Vagina (tissue), 2 donors: ENCODE results near the gene EVX2. TPM values are rescaled to one million over a fixed set of nuclear protein-coding genes. Genes with fewer than 3 reads are reported as not detected.

Experiments used
- DNase-seq, 2 donors: peaks; one replicate each; pipeline ENCODE4 v3.0.0-alpha.2; 2017; ENCODE audit errors: extremely low spot score in 2 of 2
- H3K27ac ChIP-seq: fragments of 200-600 bp; sonication (generic); one replicate; pipeline ENCODE4 v1.5.1; 2019
- H3K27me3 ChIP-seq: fragments of 200-600 bp; sonication (generic); one replicate; pipeline ENCODE4 v1.5.1; 2019
- H3K36me3 ChIP-seq, 2 donors: fragments of 200-600 bp; sonication (generic); one replicate each; pipeline ENCODE4 v1.5.1; 2017 to 2019
- H3K4me1 ChIP-seq: fragments of 200-600 bp; sonication (generic); one replicate; pipeline ENCODE4 v1.5.1; 2019
- H3K4me3 ChIP-seq, 2 donors: fragments of 200-600 bp; sonication (generic); 1 replicate in 1 of 2; 2 replicates in 1 of 2; pipeline ENCODE4 v1.5.1; 2016 to 2019
- H3K9me3 ChIP-seq: fragments of 200-600 bp; sonication (generic); one replicate; pipeline ENCODE4 v1.5.1; 2019
- POLR2A ChIP-seq, 2 donors: fragments of 450-650 bp; IDR thresholded peaks; one replicate each; pipeline ENCODE4 v1.6.1; 2017; ENCODE audit warnings: antibody characterized with exemption in 2 of 2, mild to moderate bottlenecking in 2 of 2, moderate library complexity in 2 of 2
- POLR2AphosphoS5 ChIP-seq, 2 donors: sonication (generic); formaldehyde crosslinking; IDR thresholded peaks; one replicate each; pipeline ENCODE4 v1.9.0; 2017; ENCODE audit warnings: antibody characterized with exemption in 2 of 2, mild to moderate bottlenecking in 2 of 2, low read depth in 1 of 2; ENCODE audit not compliant: insufficient read depth in 1 of 2
- intact Hi-C: fragments of 100-400 bp; cut with DNase I; formaldehyde crosslinking; loops from one replicate; pipeline ENCODE4 v1.15.1; 2023
- total RNA-seq: library from RNA; depleted of rRNA; stranded (reverse); fragments of >200 nt; gene quantifications from one replicate; pipeline ENCODE4 v1.2.3, GENCODE V29; 2016
- TF ChIP-seq, protein P1 (sequence below), 3 experiments: fragments of 450-650 bp in 2 of 3; fragments of 200-600 bp in 1 of 3; sonication (generic) in 1 of 3; IDR thresholded peaks; one replicate each; pipeline ENCODE4 v1.5.1; 2017 to 2019; ENCODE audit warnings: antibody characterized with exemption in 3 of 3, mild to moderate bottlenecking in 2 of 3, moderate library complexity in 2 of 3

The EVX2 gene
- 0.98 TPM for total RNA-seq

- Histone ChIP-seq H3K36me3 (no peaks in the 10 kb centered on the region), H3K27me3 (peaks cover 9% of the 10 kb centered on the region), H3K4me3 (peak within 1 kb of the TSS; percentile 49 to 52), H3K27ac (peak within 1 kb of the TSS; percentile 93), H3K4me1 (peaks cover 66% of the 10 kb centered on the region), H3K9me3 (no peaks in the 10 kb centered on the region)
- intact Hi-C loops, result loop anchor here (10.0 kb wide), 1 partner anchor 1749 kb away; the partner anchor contains the start of gene SP9
- peak in 1 of 2 donors; percentile 82 for DNase-seq
- TF ChIP-seq, protein P1, sequence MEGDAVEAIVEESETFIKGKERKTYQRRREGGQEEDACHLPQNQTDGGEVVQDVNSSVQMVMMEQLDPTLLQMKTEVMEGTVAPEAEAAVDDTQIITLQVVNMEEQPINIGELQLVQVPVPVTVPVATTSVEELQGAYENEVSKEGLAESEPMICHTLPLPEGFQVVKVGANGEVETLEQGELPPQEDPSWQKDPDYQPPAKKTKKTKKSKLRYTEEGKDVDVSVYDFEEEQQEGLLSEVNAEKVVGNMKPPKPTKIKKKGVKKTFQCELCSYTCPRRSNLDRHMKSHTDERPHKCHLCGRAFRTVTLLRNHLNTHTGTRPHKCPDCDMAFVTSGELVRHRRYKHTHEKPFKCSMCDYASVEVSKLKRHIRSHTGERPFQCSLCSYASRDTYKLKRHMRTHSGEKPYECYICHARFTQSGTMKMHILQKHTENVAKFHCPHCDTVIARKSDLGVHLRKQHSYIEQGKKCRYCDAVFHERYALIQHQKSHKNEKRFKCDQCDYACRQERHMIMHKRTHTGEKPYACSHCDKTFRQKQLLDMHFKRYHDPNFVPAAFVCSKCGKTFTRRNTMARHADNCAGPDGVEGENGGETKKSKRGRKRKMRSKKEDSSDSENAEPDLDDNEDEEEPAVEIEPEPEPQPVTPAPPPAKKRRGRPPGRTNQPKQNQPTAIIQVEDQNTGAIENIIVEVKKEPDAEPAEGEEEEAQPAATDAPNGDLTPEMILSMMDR (IDR thresholded peaks at IDR 0.05), result no peak
- no peak for TF ChIP-seq POLR2AphosphoS5 (IDR thresholded peaks at IDR 0.05; ENCODE audit: insufficient read depth in 1 of 2, low read depth in 1 of 2)
- TF ChIP-seq POLR2A (IDR thresholded peaks at IDR 0.05), result no peak
These were observed at the start of gene EVX2 for GRCh38 chr2:176083796-176084261. TSS of gene EVX2 (minus strand) at chr2:176083962. CDS start at chr2:176083776, 186 bp downstream.

GRCh38 chr2:176133389-176133788, 49.6 kb upstream of the EVX2 start:
- Histone ChIP-seq H3K4me3 (no peak overlapping the region), H3K36me3 (no peaks in the 10 kb centered on the region), H3K27me3 (peaks cover 5% of the 10 kb centered on the region), H3K4me1 (peaks cover 24% of the 10 kb centered on the region), H3K27ac (peak overlapping the region; percentile 83), H3K9me3 (no peaks in the 10 kb centered on the region)
- intact Hi-C loops, result no loop called here
- DNase-seq, result no peak
- TF ChIP-seq POLR2A (IDR thresholded peaks at IDR 0.05), result no peak
- TF ChIP-seq, protein P1 (IDR thresholded peaks at IDR 0.05), result no peak

GRCh38 chr2:176132205-176133171, 48.7 kb upstream of the EVX2 start:
- no peak for TF ChIP-seq POLR2AphosphoS5 (IDR thresholded peaks at IDR 0.05; ENCODE audit: insufficient read depth in 1 of 2, low read depth in 1 of 2)
- no peak for TF ChIP-seq POLR2A (IDR thresholded peaks at IDR 0.05)
- TF ChIP-seq, protein P1 (IDR thresholded peaks at IDR 0.05), result no peak
- Histone ChIP-seq H3K4me1 (peaks cover 24% of the 10 kb centered on the region), H3K27me3 (peaks cover 5% of the 10 kb centered on the region), H3K4me3 (peak overlapping the region; percentile 9 to 25), H3K36me3 (no peaks in the 10 kb centered on the region), H3K9me3 (no peaks in the 10 kb centered on the region), H3K27ac (peak overlapping the region; percentile 83)
- intact Hi-C loops, result no loop called here
- DNase-seq, result no peak

GRCh38 chr2:176131848-176132158, 48.0 kb upstream of the EVX2 start:
- Histone ChIP-seq H3K9me3 (no peaks in the 10 kb centered on the region), H3K36me3 (no peaks in the 10 kb centered on the region), H3K4me1 (peaks cover 24% of the 10 kb centered on the region), H3K27me3 (peaks cover 5% of the 10 kb centered on the region), H3K27ac (peak overlapping the region; percentile 83), H3K4me3 (peak overlapping the region in 1 of 2 donors; percentile 46)
- no peak for DNase-seq
- intact Hi-C loops, result no loop called here
- no peak for TF ChIP-seq POLR2AphosphoS5 (IDR thresholded peaks at IDR 0.05; ENCODE audit: insufficient read depth in 1 of 2, low read depth in 1 of 2)
- TF ChIP-seq POLR2A (IDR thresholded peaks at IDR 0.05), result no peak
- TF ChIP-seq, protein P1 (IDR thresholded peaks at IDR 0.05), result no peak
